DMS53 treated with DMSO at 0.1 percent for 48 hours (cell line): ENCODE measurements around the gene BTBD16.

Experiments
- DNase-seq: peaks from one replicate; lab custom pipeline; 2025; ENCODE audit not compliant: unreplicated experiment; lab: John Stamatoyannopoulos, UW

The BTBD16 gene

GRCh38 chr10:122271076-122271475, at the start of gene BTBD16:
Gene BTBD16, plus strand, starts transcription at chr10:122271296. Its CDS starts 3,786 bp downstream, at chr10:122275082.
- DNase-seq: no peak

GRCh38 chr10:122221958-122222357, 49.1 kb upstream of the BTBD16 start:
- no peak for DNase-seq

DNA sequence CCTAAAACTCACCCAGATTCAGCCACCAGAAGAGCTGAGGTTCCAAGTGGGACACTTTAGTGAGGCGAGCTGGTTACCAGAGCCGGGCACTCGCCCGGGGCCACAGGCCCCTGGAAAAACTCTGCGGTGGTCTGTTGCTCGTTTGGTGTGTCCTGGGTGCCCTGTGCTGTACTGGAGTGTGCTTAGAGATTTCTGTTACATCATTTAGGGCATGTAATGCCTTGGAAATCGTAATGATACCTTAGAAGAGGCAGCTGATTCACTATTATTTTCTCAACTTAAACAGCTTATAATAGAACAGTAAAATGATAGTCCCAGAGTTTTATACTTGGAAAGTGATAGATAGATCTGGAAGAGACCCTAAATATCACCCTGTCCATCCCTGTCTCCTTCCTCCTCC, 48.5 kb upstream of the BTBD16 start:
- no peak for DNase-seq

DNA sequence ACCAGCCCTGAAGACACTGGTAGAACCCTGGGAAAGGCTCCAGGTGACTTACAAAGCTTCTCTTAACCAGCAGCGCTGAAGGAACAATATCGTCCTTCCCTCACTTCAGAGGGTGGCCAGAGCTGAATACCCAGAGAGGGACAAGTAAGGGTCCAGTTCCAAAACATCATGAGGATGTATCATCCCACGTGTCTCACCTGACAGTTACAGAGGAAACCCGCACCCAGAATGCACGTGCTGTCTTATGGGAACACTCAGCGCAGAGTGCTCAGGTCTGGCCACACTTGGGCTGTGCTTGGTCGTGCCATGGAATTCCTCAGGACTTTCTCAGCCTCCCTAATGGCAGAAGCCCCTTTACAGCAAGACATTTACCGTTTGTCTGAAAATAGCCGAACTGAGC, 46.9 kb upstream of the BTBD16 start:
- no peak for DNase-seq

DNA sequence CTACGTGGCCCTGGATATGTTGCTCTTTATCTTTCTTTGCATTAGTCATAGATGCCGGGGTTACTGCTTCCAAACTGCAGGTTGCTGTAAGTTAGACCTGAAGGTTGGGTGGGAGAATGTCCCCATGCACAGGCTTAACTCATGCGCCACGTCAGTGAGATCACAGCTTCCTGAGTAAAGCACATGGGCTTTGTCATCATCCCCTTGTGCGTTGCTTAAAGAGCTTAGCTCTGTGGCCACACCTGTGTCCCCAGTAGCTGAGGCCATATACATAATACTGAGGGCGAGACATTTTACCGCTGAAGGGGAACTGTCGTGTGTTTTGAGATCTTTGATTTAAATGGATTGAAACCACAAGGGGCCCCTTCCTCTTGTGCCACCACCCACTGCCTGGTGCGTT, 45.8 kb upstream of the BTBD16 start:
- DNase-seq: no peak

GRCh38 chr10:122227754-122228153, 43.3 kb upstream of the BTBD16 start:
- DNase-seq: no peak

GRCh38 chr10:122229666-122230065, 41.4 kb upstream of the BTBD16 start:
- no peak for DNase-seq

- no peak for DNase-seq
Observed at GRCh38 chr10:122230222-122230621, 40.9 kb upstream of the BTBD16 start.

DNA sequence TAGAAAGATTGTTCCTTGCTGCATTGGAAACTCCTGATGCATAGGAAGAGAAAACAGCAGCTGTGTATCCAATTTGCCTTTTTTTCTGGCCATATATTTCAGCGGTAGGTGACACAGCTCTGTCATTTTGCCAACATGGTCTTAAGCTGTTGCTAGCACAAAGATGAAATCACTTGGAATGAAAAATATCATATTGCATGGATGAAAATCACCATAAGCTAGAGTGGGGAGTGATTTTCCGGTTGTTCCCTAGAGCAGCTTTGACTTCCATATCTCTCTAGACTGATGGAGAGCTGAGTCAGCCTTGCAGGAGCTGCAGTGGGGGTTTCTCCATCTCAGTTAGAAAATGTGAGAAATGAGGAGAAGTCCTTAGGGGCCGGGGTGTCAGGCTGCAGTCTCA, 38.3 kb upstream of the BTBD16 start:
- no peak for DNase-seq

- no peak for DNase-seq
Observed at GRCh38 chr10:122233857-122234348, 37.2 kb upstream of the BTBD16 start.

DNA sequence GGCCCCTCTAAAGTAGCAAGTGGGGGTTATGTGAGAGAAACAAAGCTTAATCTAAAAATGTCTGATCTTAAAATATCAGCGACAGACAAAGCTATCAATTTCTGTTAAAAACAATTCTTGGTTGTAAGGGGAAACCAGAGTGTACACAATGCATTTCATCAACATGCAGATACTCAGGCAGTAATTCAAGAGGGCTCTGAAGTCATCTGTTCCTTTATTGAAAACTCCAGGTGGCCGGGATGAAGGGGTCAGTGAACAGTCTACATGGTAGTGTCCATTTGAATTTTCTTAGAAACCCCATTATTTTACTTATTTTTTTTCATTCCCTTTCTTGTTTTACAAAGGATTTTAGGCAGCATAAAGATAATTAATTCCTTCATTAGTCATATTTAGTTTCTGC, 36.7 kb upstream of the BTBD16 start:
- DNase-seq: peak; percentile 32

DNA sequence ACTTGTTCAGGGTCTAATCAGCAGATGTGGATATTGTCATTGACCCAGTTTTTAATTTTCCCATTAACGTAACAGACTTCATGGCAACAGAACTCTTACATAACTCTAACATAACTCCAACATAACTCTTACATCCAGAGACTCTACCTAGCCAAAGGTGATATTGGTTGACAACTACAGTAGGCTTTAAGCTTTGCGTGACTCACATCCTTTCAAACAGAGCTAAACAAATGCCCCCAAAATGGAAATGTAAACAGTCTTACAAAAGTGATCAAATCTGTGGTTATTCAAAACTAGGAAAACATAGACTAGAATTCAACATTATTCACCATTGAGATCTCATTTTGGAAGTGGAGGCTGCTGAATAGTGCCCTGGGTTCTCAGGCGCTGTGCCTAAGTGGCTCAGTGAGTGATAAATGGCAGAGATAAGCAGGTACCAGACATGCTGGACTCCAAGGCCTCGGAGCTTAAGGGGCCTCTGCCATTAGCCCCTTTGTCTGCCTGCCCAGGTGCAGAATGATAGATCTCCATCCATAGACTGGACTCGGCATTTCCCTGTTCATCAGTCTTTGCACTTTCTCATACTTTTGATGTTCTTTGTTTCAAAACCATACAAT, 34.3 kb upstream of the BTBD16 start:
- DNase-seq: peak; percentile 26

- DNase-seq: no peak
Observed at GRCh38 chr10:122237331-122237990, 33.6 kb upstream of the BTBD16 start.

- DNase-seq: no peak
Observed at GRCh38 chr10:122239578-122240257, 31.4 kb upstream of the BTBD16 start.

DNA sequence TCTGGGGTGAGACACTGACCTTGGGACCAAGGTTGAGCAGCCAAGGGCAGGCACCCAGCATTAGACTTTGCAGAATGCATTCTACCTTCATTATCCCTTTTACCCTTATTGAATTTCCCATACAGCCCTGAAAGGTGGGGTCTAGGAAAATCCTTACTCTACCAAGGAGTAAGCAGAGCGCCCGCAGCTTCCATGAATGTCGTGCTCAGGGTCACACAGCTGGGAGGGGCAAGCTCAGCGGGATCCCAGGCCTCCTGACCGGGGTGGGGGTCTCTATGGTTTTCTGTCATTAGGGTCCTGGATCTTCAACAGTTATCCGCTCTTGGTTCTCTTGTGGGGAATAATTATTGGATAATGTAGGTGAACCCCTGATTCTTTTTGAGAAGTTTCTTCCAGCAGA, 30.7 kb upstream of the BTBD16 start:
- DNase-seq: no peak

GRCh38 chr10:122241836-122242235, 29.3 kb upstream of the BTBD16 start:
- DNase-seq: no peak

DNA sequence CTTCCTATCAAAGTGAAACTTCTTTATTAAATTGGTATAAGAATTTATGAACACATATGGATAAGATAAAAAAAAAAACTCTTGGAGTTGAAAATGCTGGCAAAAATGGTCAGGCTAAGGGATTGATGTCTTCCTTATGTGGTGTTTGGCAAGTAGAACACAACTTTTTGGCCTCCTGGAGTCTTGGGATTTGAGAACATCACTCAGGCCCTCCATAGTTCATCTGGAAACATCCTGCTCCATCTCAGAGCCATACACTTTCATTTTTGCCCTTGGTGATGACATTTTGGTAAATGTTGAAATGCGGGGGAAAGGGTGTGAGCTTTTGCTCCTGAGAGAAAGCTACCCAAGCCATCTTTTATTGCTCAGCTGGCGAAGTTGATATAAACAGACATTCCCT, 27.5 kb upstream of the BTBD16 start:
- DNase-seq: no peak

- no peak for DNase-seq
Observed at GRCh38 chr10:122244001-122244975, 26.8 kb upstream of the BTBD16 start.

- DNase-seq: no peak
Observed at GRCh38 chr10:122245136-122245535, 26.0 kb upstream of the BTBD16 start.

- DNase-seq: no peak
Observed at GRCh38 chr10:122245897-122246296, 25.2 kb upstream of the BTBD16 start.
